Immature natural killer cell (primary cell): Measurements from ENCODE around the gene ZFYVE26. TPM values are rescaled to one million over a fixed set of nuclear protein-coding genes. Genes with fewer than 3 reads are reported as not detected.

Experiments
- DNase-seq, 3 donors: peaks; one replicate each; pipeline ENCODE4 v3.0.0; 2022; ENCODE audit warnings: mixed read lengths in 1 of 3
- H3K27ac Mint-ChIP-seq, 6 donors: one replicate each; pipeline ENCODE4 v1.8.0; 2020; ENCODE audit warnings: mixed read lengths in 6 of 6, mild to moderate bottlenecking in 5 of 6, inconsistent platforms in 4 of 6, moderate library complexity in 3 of 6
- H3K27me3 Mint-ChIP-seq, 3 donors: one replicate each; pipeline ENCODE4 v1.8.0; 2020 to 2021; ENCODE audit warnings: low read depth in 3 of 3, mild to moderate bottlenecking in 3 of 3, mixed read lengths in 3 of 3, moderate library complexity in 3 of 3, inconsistent platforms in 1 of 3
- H3K36me3 Mint-ChIP-seq, 3 donors: one replicate each; pipeline ENCODE4 v1.8.0; 2020; ENCODE audit warnings: mixed read lengths in 3 of 3, inconsistent platforms in 2 of 3, mild to moderate bottlenecking in 2 of 3
- H3K4me1 Mint-ChIP-seq, 2 donors: one replicate each; pipeline ENCODE4 v1.8.0; 2020; ENCODE audit warnings: inconsistent platforms in 2 of 2, mild to moderate bottlenecking in 2 of 2, mixed read lengths in 2 of 2, moderate library complexity in 1 of 2
- H3K4me3 Mint-ChIP-seq, 5 donors: one replicate each; pipeline ENCODE4 v1.8.0; 2020; ENCODE audit warnings: mild to moderate bottlenecking in 5 of 5, mixed read lengths in 5 of 5, inconsistent platforms in 3 of 5, moderate library complexity in 3 of 5
- H3K9me3 Mint-ChIP-seq, 6 donors: one replicate each; pipeline ENCODE4 v1.8.0; 2020; ENCODE audit warnings: mild to moderate bottlenecking in 6 of 6, mixed read lengths in 6 of 6, inconsistent platforms in 4 of 6, moderate library complexity in 3 of 6
- polyA plus RNA-seq, 3 donors: library from polyadenylated mRNA; unstranded; fragments of 300-500 nt; fragmentation: Illumina TruSeq; gene quantifications; one replicate each; pipeline ENCODE4 v1.2.3, GENCODE V29; 2021

The ZFYVE26 gene
- polyA plus RNA-seq = 1 to 10 TPM in 2 of 3 donors, not detected in 1; 3.1 to 4.3 TPM

- Mint-ChIP-seq H3K4me3 (peak within 1 kb of the TSS; percentile 90 to 100 (median 97)), H3K4me1 (peaks cover 47 to 67% of the 10 kb centered on the region in 2 donors), H3K27ac (peak within 1 kb of the TSS; percentile 87 to 96 (median 94)), H3K27me3 (peaks cover 5 to 13% (median 7%) of the 10 kb centered on the region in 3 donors), H3K36me3 (peaks cover 4 to 16% (median 10%) of the 10 kb centered on the region in 3 donors), H3K9me3 (no peaks in the 10 kb centered on the region)
- peak; percentile 85 to 88 (median 86) for DNase-seq
Observed at GRCh38 chr14:67816326-67817002, at the start of gene ZFYVE26. Gene ZFYVE26 (minus strand): TSS chr14:67816590. CDS start chr14:67815963, 627 bp downstream.

- Mint-ChIP-seq H3K4me1 (peaks cover 38 to 51% of the 10 kb centered on the region in 2 donors), H3K4me3 (no peak overlapping the region), H3K27me3 (peaks cover 2 to 14% (median 6%) of the 10 kb centered on the region in 3 donors), H3K27ac (no peak overlapping the region), H3K9me3 (peaks cover 0 to 3% (median 0%) of the 10 kb centered on the region in 6 donors), H3K36me3 (peaks cover 4 to 29% (median 26%) of the 10 kb centered on the region in 3 donors)
- no peak for DNase-seq
Observed at GRCh38 chr14:67863223-67863622, 46.8 kb upstream of the ZFYVE26 start.

GRCh38 chr14:67859169-67859749, 42.9 kb upstream of the ZFYVE26 start:
- H3K4me3 Mint-ChIP-seq = no peak overlapping the region
- H3K4me1 Mint-ChIP-seq = peaks cover 52 to 65% of the 10 kb centered on the region in 2 donors
- H3K9me3 Mint-ChIP-seq = no peaks in the 10 kb centered on the region
- DNase-seq = no peak
- H3K36me3 Mint-ChIP-seq = peaks cover 0 to 7% (median 5%) of the 10 kb centered on the region in 3 donors
- H3K27ac Mint-ChIP-seq = no peak overlapping the region
- peaks cover 2 to 11% (median 8%) of the 10 kb centered on the region in 3 donors for H3K27me3 Mint-ChIP-seq

GRCh38 chr14:67857778-67858350, 41.5 kb upstream of the ZFYVE26 start:
- H3K27me3 Mint-ChIP-seq = peaks cover 0 to 14% (median 9%) of the 10 kb centered on the region in 3 donors
- H3K4me1 Mint-ChIP-seq = peaks cover 51 to 66% of the 10 kb centered on the region in 2 donors
- DNase-seq = no peak
- peak overlapping the region in 3 of 5 donors; percentile 58 to 87 (median 79) for H3K4me3 Mint-ChIP-seq
- no peak overlapping the region for H3K27ac Mint-ChIP-seq
- H3K36me3 Mint-ChIP-seq = peaks cover 0 to 17% (median 1%) of the 10 kb centered on the region in 3 donors
- H3K9me3 Mint-ChIP-seq = no peaks in the 10 kb centered on the region

- H3K27ac Mint-ChIP-seq = peak overlapping the region; percentile 32 to 93 (median 72)
- no peaks in the 10 kb centered on the region for H3K9me3 Mint-ChIP-seq
- peaks cover 51 to 73% of the 10 kb centered on the region in 2 donors for H3K4me1 Mint-ChIP-seq
- DNase-seq = peak; percentile 42 to 64 (median 60)
- peaks cover 0 to 18% (median 9%) of the 10 kb centered on the region in 3 donors for H3K27me3 Mint-ChIP-seq
- peak overlapping the region; percentile 79 to 87 (median 85) for H3K4me3 Mint-ChIP-seq
- peaks cover 0 to 17% (median 4%) of the 10 kb centered on the region in 3 donors for H3K36me3 Mint-ChIP-seq
Observed at GRCh38 chr14:67856827-67857226, 40.4 kb upstream of the ZFYVE26 start.

GRCh38 chr14:67853715-67854114, 37.3 kb upstream of the ZFYVE26 start:
- peaks cover 7 to 19% (median 9%) of the 10 kb centered on the region in 3 donors for H3K27me3 Mint-ChIP-seq
- H3K4me1 Mint-ChIP-seq = peaks cover 50 to 79% of the 10 kb centered on the region in 2 donors

GRCh38 chr14:67852926-67853604, 36.7 kb upstream of the ZFYVE26 start:
- H3K4me3 Mint-ChIP-seq = peak overlapping the region in 1 of 5 donors; percentile 3
- H3K27me3 Mint-ChIP-seq = peaks cover 3 to 25% (median 10%) of the 10 kb centered on the region in 3 donors
- no peak for DNase-seq
- H3K36me3 Mint-ChIP-seq = peaks cover 4 to 24% (median 17%) of the 10 kb centered on the region in 3 donors
- peaks cover 48 to 79% of the 10 kb centered on the region in 2 donors for H3K4me1 Mint-ChIP-seq
- no peak overlapping the region for H3K27ac Mint-ChIP-seq
- peaks cover 0 to 11% (median under 1%) of the 10 kb centered on the region in 6 donors for H3K9me3 Mint-ChIP-seq

More at GRCh38 chr14:67853715-67854114, 37.3 kb upstream of the ZFYVE26 start:
- DNase-seq = no peak
- H3K27ac Mint-ChIP-seq = peak overlapping the region in 1 of 6 donors; percentile 7
- peaks cover 0 to 24% (median 12%) of the 10 kb centered on the region in 3 donors for H3K36me3 Mint-ChIP-seq
- peak overlapping the region in 2 of 5 donors; percentile 3 to 15 for H3K4me3 Mint-ChIP-seq
- peaks cover 0 to 5% (median 0%) of the 10 kb centered on the region in 6 donors for H3K9me3 Mint-ChIP-seq

- Mint-ChIP-seq H3K27me3 (peaks cover 2 to 29% (median 15%) of the 10 kb centered on the region in 3 donors), H3K4me3 (no peak overlapping the region)
- DNase-seq = no peak
Observed at GRCh38 chr14:67851785-67852410, 35.5 kb upstream of the ZFYVE26 start.

GRCh38 chr14:67850066-67850830, 33.9 kb upstream of the ZFYVE26 start:
- Mint-ChIP-seq H3K9me3 (peaks cover 0 to 11% (median under 1%) of the 10 kb centered on the region in 6 donors), H3K27me3 (peaks cover 3 to 29% (median 15%) of the 10 kb centered on the region in 3 donors), H3K4me3 (no peak overlapping the region), H3K36me3 (peaks cover 8 to 35% (median 29%) of the 10 kb centered on the region in 3 donors), H3K27ac (no peak overlapping the region), H3K4me1 (peaks cover 27 to 63% of the 10 kb centered on the region in 2 donors)
- no peak for DNase-seq

More at GRCh38 chr14:67851785-67852410, 35.5 kb upstream of the ZFYVE26 start:
- no peak overlapping the region for H3K27ac Mint-ChIP-seq
- H3K9me3 Mint-ChIP-seq = peaks cover 0 to 11% (median under 1%) of the 10 kb centered on the region in 6 donors
- peaks cover 4 to 27% (median 25%) of the 10 kb centered on the region in 3 donors for H3K36me3 Mint-ChIP-seq
- H3K4me1 Mint-ChIP-seq = peaks cover 40 to 79% of the 10 kb centered on the region in 2 donors

GRCh38 chr14:67846029-67846610, 29.7 kb upstream of the ZFYVE26 start:
- Mint-ChIP-seq H3K27ac (no peak overlapping the region), H3K9me3 (peaks cover 0 to 11% (median under 1%) of the 10 kb centered on the region in 6 donors), H3K36me3 (peaks cover 8 to 31% (median 30%) of the 10 kb centered on the region in 3 donors), H3K4me3 (no peak overlapping the region), H3K4me1 (peaks cover 13 to 53% of the 10 kb centered on the region in 2 donors), H3K27me3 (peaks cover 3 to 15% (median 13%) of the 10 kb centered on the region in 3 donors)
- DNase-seq = no peak

- Mint-ChIP-seq H3K4me3 (no peak overlapping the region), H3K27me3 (peaks cover 0 to 7% (median 0%) of the 10 kb centered on the region in 3 donors), H3K4me1 (peaks cover 8 to 23% of the 10 kb centered on the region in 2 donors), H3K9me3 (no peaks in the 10 kb centered on the region), H3K27ac (peak overlapping the region in 4 of 6 donors; percentile 10 to 58 (median 31)), H3K36me3 (peaks cover 0 to 12% (median 4%) of the 10 kb centered on the region in 3 donors)
- DNase-seq = peak; percentile 62 to 76 (median 72)
Observed at GRCh38 chr14:67837011-67837624, 20.7 kb upstream of the ZFYVE26 start.
